Kidney (tissue), 14 donors: ENCODE measurements around the gene PMEPA1. TPM values are rescaled to one million over a fixed set of nuclear protein-coding genes. Genes with fewer than 3 reads are reported as not detected.

ENCODE experiments used
- DNase-seq, 5 donors: peaks; one replicate each; pipeline ENCODE4 v3.0.0-alpha.2; 2013 to 2020
- FAIRE-seq: peaks from 2 replicates; lab custom pipeline; 2012; peaks lifted over from hg19 to GRCh38; lab: Jason Lieb, UNC
- H3K27ac ChIP-seq, 2 donors: one replicate each; pipeline ENCODE4 v1.7.0; 2013; ENCODE audit warnings: low read depth in 2 of 2, low read length in 2 of 2, inconsistent platforms in 1 of 2
- H3K27me3 ChIP-seq: one replicate; pipeline ENCODE4 v1.7.1; 2013; ENCODE audit warnings: low read length, inconsistent platforms; ENCODE audit not compliant: control insufficient read depth, insufficient read depth
- H3K36me3 ChIP-seq, 3 donors: one replicate each; pipeline versions ENCODE4 v1.7.0 to v1.7.1; 2013; ENCODE audit warnings: low read length in 3 of 3, control low read depth in 1 of 3, inconsistent platforms in 1 of 3; ENCODE audit not compliant: insufficient read depth in 3 of 3, control insufficient read depth in 2 of 3
- H3K4me1 ChIP-seq, 3 donors: one replicate each; pipeline versions ENCODE4 v1.7.0 to v1.7.1; 2013; ENCODE audit warnings: low read length in 3 of 3, inconsistent platforms in 1 of 3, low read depth in 1 of 3; ENCODE audit not compliant: control insufficient read depth in 2 of 3, insufficient read depth in 2 of 3
- H3K4me3 ChIP-seq, 3 donors: one replicate each; pipeline versions ENCODE4 v1.7.0 to v1.8.1; 2013; ENCODE audit warnings: low read length in 3 of 3, control low read depth in 1 of 3, inconsistent platforms in 1 of 3
- H3K9ac ChIP-seq, 3 donors: one replicate each; pipeline versions ENCODE4 v1.7.0 to v1.7.1; 2013; ENCODE audit warnings: low read length in 3 of 3, control low read depth in 1 of 3, inconsistent platforms in 1 of 3
- H3K9me3 ChIP-seq, 3 donors: one replicate each; pipeline versions ENCODE4 v1.7.0 to v1.7.1; 2013; ENCODE audit warnings: low read length in 3 of 3, control low read depth in 1 of 3, inconsistent platforms in 1 of 3; ENCODE audit not compliant: control insufficient read depth in 2 of 3, insufficient read depth in 1 of 3
- intact Hi-C: fragments of 100-400 bp; cut with DNase I; formaldehyde crosslinking; loops from one replicate; pipeline ENCODE4 v1.11.1; 2022
- polyA plus RNA-seq: library from polyadenylated mRNA; stranded (reverse); fragments of 350-450 nt; fragmentation: Illumina TruSeq; extraction: RNeasy Lipid Tissue Mini Kit (QIAGEN cat#74804); gene quantifications from one replicate; pipeline ENCODE4 v1.2.3, GENCODE V29; 2014; ENCODE audit warnings: low read depth, low replicate concordance; ENCODE audit not compliant: insufficient read depth
- total RNA-seq: library from RNA; stranded (reverse); fragmentation: NEBNext Ultra II Directional; extraction: Animal tissue kit (Norgen Biotek cat#: 25700); gene quantifications from one replicate; pipeline ENCODE4 v1.2.1, GENCODE V29; 2021
- TF ChIP-seq, protein P1 (sequence below): IDR thresholded peaks from 3 replicates; pipeline ENCODE4 v1.5.1; 2012; ENCODE audit warnings: mild to moderate bottlenecking, moderate library complexity, borderline replicate concordance; ENCODE audit not compliant: insufficient read depth; ENCODE audit errors: extremely low read depth
- donor health status: control.
- donor health status: control.
- donor health status: control.
- donor health status: control.
- donor health status: control.
- donor health status: DM: yes; HTN: yes; CAD: no.
- donor health status: Normal renal cell carcinoma (clear cell type).

The PMEPA1 gene
- total and polyA plus RNA-seq, 2 donors from 2014 or later = 12.9 to 30.4 TPM

DNA sequence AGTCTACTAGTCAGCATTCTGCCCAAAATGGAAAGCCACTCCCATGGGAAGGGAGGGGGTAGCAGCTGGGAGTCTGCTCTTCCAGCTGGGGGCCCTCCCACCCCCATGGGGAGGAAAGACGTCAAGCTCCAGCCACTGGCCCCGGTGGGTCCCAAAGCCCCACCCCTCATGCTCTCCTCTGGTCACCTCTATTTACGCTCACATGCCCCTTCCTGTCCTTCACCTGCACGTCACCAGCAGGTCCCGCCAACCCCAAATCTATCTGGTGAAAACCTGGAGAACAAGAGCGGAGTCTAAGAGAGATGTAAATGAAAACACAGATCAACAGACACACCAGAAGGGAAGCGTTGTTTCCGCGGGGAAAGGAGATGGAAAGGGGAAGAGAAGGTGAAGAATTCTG, 59.5 kb downstream of the PMEPA1 start:
- Histone ChIP-seq H3K4me1 (no peaks in the 10 kb centered on the region), H3K9ac (no peak overlapping the region), H3K9me3 (no peaks in the 10 kb centered on the region), H3K4me3 (no peak overlapping the region), H3K27ac (no peak overlapping the region), H3K36me3 (peaks cover 0 to 2% (median 0%) of the 10 kb centered on the region in 3 donors), H3K27me3 (no peaks in the 10 kb centered on the region)
- intact Hi-C loops = loop anchor here (10.0 kb wide), 1 partner anchor 535 kb away; no protein-coding TSS in a partner anchor
- DNase-seq (peak in 2 of 5 donors; percentile 9 to 33), FAIRE-seq (no peak)
- TF ChIP-seq, protein P1, sequence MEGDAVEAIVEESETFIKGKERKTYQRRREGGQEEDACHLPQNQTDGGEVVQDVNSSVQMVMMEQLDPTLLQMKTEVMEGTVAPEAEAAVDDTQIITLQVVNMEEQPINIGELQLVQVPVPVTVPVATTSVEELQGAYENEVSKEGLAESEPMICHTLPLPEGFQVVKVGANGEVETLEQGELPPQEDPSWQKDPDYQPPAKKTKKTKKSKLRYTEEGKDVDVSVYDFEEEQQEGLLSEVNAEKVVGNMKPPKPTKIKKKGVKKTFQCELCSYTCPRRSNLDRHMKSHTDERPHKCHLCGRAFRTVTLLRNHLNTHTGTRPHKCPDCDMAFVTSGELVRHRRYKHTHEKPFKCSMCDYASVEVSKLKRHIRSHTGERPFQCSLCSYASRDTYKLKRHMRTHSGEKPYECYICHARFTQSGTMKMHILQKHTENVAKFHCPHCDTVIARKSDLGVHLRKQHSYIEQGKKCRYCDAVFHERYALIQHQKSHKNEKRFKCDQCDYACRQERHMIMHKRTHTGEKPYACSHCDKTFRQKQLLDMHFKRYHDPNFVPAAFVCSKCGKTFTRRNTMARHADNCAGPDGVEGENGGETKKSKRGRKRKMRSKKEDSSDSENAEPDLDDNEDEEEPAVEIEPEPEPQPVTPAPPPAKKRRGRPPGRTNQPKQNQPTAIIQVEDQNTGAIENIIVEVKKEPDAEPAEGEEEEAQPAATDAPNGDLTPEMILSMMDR = no peak

DNA sequence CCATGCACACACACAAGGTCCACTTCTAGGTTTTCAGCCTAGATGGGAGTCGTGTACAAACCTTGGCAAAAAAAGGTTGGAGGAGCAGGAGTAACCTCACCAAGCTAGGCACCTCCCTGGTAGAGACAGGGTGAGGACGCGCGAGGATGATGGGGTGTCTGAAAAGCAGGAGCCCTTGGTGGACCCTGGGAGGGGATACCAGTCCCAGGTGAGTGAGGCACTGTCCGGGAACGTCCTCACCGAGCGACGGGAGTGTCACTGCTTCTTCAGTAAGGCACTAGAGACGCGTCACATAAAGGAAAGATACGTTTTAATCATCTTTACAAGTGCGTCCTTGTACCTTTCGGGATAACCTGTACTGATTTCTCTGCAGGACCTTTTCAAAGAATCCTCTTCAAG, 60.2 kb downstream of the PMEPA1 start:
- FAIRE-seq = no peak
- Histone ChIP-seq H3K9me3 (no peaks in the 10 kb centered on the region), H3K4me1 (no peaks in the 10 kb centered on the region), H3K36me3 (peaks cover 0 to 2% (median 0%) of the 10 kb centered on the region in 3 donors), H3K27me3 (no peaks in the 10 kb centered on the region), H3K4me3 (no peak overlapping the region), H3K27ac (no peak overlapping the region), H3K9ac (no peak overlapping the region)
- intact Hi-C loops = loop anchor here (10.0 kb wide), 1 partner anchor 535 kb away; no protein-coding TSS in a partner anchor
- TF ChIP-seq, protein P1 = no peak
- peak in 2 of 5 donors; percentile 4 to 40 for DNase-seq

DNA sequence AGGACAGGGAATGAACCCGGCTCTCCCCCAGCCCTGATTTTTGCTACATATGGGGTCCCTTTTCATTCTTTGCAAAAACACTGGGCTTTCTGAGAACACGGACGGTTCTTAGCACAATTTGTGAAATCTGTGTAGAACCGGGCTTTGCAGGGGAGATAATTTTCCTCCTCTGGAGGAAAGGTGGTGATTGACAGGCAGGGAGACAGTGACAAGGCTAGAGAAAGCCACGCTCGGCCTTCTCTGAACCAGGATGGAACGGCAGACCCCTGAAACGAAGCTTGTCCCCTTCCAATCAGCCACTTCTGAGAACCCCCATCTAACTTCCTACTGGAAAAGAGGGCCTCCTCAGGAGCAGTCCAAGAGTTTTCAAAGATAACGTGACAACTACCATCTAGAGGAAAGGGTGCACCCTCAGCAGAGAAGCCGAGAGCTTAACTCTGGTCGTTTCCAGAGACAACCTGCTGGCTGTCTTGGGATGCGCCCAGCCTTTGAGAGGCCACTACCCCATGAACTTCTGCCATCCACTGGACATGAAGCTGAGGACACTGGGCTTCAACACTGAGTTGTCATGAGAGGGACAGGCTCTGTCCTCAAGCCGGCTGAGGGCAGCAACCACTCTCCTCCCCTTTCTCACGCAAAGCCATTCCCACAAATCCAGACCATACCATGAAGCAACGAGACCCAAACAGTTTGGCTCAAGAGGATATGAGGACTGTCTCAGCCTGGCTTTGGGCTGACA, 60.8 kb downstream of the PMEPA1 start:
- DNase-seq (peak in 3 of 5 donors; percentile 4 to 24 (median 12)), FAIRE-seq (no peak)
- H3K36me3 ChIP-seq = peaks cover 0 to 2% (median 0%) of the 10 kb centered on the region in 3 donors
- no peak overlapping the region for H3K4me3 ChIP-seq
- no peaks in the 10 kb centered on the region for H3K9me3 ChIP-seq
- H3K9ac ChIP-seq = no peak overlapping the region
- no peak overlapping the region for H3K27ac ChIP-seq
- intact Hi-C loops = no loop called here
- no peaks in the 10 kb centered on the region for H3K27me3 ChIP-seq
- TF ChIP-seq, protein P1 = no peak
- no peaks in the 10 kb centered on the region for H3K4me1 ChIP-seq
